GM12801 (cell line): Measurements from ENCODE around the gene TBC1D8.

ENCODE experiments used
- CTCF ChIP-seq: IDR thresholded peaks from one replicate; pipeline ENCODE4 v1.5.1; 2011; ENCODE audit warnings: control low read depth; ENCODE audit not compliant: insufficient read length; ENCODE audit errors: extremely low read depth

The TBC1D8 gene

GRCh38 chr2:101047774-101048173 lies 103.4 kb downstream of the TBC1D8 start:
- TF ChIP-seq CTCF: no peak

- TF ChIP-seq CTCF: no peak
Observed at GRCh38 chr2:101047075-101047766, 104.0 kb downstream of the TBC1D8 start.

- TF ChIP-seq CTCF: no peak
Observed at GRCh38 chr2:101045330-101045729, 105.9 kb downstream of the TBC1D8 start.

- no peak for TF ChIP-seq CTCF
Observed at GRCh38 chr2:101041413-101041812, 109.8 kb downstream of the TBC1D8 start.

- TF ChIP-seq CTCF: no peak
Observed at GRCh38 chr2:101040761-101041160, 110.4 kb downstream of the TBC1D8 start.

GRCh38 chr2:101040072-101040471 lies 111.1 kb downstream of the TBC1D8 start:
- no peak for TF ChIP-seq CTCF

GRCh38 chr2:101038455-101039255 lies 112.5 kb downstream of the TBC1D8 start:
- no peak for TF ChIP-seq CTCF
